ENCODE data around the gene ITCH. TPM values are rescaled to one million over a fixed set of nuclear protein-coding genes. Genes with fewer than 3 reads are reported as not detected.

The ITCH gene
- total RNA-seq, 2 donors from 2014 or later: 45.4 to 89.2 TPM

DNA sequence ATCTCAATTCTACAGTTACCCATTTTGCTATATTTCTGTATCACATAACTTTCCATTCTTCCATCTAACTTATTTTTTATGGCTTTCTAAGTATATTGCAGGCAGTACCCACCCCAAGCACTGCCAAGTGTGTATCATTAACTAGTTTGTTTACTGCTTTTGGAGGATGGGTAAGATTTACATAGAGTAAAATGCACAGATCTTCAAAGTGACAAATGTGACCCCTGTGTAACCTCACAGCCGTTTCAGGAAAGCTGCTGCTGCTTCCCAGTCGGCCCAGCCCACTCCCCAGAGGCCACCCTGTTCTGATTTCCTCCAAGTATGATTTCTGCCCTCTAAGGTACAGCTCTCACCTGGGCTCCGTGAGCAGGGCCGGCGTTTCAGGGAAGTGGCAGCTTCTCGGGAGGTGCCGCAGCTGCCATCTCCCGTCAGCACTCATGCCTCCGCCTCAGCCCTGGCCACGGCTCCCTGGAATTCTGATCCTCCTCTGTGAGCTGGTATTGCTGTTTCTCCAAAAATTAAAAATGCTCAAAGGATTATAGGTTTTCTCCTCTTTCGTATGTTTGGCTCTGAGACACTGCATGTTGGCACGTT lies 180.5 kb downstream of the ITCH start:
- Histone ChIP-seq H3K9me3 (no peaks in the 10 kb centered on the region), H3K36me3 (peaks cover 0 to 8% of the 10 kb centered on the region in 2 donors), H3K27me3 (replicated peaks; ENCODE audit: insufficient read depth) (no peaks in the 10 kb centered on the region), H3K4me3 (no peak overlapping the region), H3K27ac (no peak overlapping the region), H3K4me1 (replicated peaks) (no peaks in the 10 kb centered on the region)
- WGBS: 61% methylated on average over 12 of the region's 12 CpGs
- TF ChIP-seq POLR2AphosphoS5 (IDR thresholded peaks at IDR 0.05) (no peak), CTCF (IDR thresholded peaks at IDR 0.05) (no peak), POLR2A (IDR thresholded peaks at IDR 0.05) (no peak)
- intact Hi-C loops (cut with DNase I): no loop called here
- DNase-seq (ENCODE audit: low spot score): no peak

- 22% methylated on average over 19 of the region's 19 CpGs for WGBS
- Histone ChIP-seq H3K27ac (no peak overlapping the region), H3K4me3 (no peak overlapping the region), H3K36me3 (peaks cover 0 to 8% of the 10 kb centered on the region in 2 donors), H3K27me3 (replicated peaks; ENCODE audit: insufficient read depth) (no peaks in the 10 kb centered on the region), H3K4me1 (replicated peaks) (no peaks in the 10 kb centered on the region), H3K9me3 (no peaks in the 10 kb centered on the region)
- DNase-seq (ENCODE audit: low spot score): no peak
- TF ChIP-seq POLR2A (IDR thresholded peaks at IDR 0.05): no peak
- TF ChIP-seq POLR2AphosphoS5 (IDR thresholded peaks at IDR 0.05): no peak
- no peak for TF ChIP-seq CTCF (IDR thresholded peaks at IDR 0.05)
- intact Hi-C loops (cut with DNase I): no loop called here
These were observed 181.2 kb downstream of the ITCH start for GRCh38 chr20:34544109-34544796.

DNA sequence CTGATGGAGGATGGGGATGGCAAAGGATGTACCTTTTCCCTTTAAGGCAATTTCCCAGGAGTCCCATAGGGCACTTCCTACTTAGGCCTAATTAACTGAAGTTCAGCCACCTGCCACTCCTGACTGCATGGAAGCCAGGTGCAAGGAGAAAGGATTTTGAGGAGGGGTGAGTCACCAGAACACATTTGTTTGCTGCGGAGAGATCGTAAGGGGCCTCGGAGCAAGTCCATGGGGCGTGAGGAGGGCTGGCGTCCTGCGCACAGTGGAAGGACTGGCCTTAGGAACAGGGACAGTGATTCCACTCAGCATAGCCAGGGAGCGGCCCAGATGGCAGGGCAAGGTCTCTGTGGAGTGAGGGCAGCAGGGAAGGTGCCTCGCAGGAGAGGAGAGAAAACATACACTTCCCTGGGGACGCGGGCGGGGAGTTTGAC lies 183.7 kb downstream of the ITCH start:
- no peak overlapping the region for H3K27ac ChIP-seq
- intact Hi-C loops (cut with DNase I): no loop called here
- H3K27me3 ChIP-seq (replicated peaks; ENCODE audit: insufficient read depth): no peaks in the 10 kb centered on the region
- DNase-seq (ENCODE audit: low spot score): no peak
- no peaks in the 10 kb centered on the region for H3K4me1 ChIP-seq (replicated peaks)
- H3K36me3 ChIP-seq: no peaks in the 10 kb centered on the region
- 87% methylated on average over 11 of the region's 11 CpGs for WGBS
- H3K9me3 ChIP-seq: no peaks in the 10 kb centered on the region
- TF ChIP-seq POLR2AphosphoS5 (IDR thresholded peaks at IDR 0.05) (no peak), CTCF (IDR thresholded peaks at IDR 0.05) (no peak), POLR2A (IDR thresholded peaks at IDR 0.05) (no peak)
- no peak overlapping the region for H3K4me3 ChIP-seq

DNA sequence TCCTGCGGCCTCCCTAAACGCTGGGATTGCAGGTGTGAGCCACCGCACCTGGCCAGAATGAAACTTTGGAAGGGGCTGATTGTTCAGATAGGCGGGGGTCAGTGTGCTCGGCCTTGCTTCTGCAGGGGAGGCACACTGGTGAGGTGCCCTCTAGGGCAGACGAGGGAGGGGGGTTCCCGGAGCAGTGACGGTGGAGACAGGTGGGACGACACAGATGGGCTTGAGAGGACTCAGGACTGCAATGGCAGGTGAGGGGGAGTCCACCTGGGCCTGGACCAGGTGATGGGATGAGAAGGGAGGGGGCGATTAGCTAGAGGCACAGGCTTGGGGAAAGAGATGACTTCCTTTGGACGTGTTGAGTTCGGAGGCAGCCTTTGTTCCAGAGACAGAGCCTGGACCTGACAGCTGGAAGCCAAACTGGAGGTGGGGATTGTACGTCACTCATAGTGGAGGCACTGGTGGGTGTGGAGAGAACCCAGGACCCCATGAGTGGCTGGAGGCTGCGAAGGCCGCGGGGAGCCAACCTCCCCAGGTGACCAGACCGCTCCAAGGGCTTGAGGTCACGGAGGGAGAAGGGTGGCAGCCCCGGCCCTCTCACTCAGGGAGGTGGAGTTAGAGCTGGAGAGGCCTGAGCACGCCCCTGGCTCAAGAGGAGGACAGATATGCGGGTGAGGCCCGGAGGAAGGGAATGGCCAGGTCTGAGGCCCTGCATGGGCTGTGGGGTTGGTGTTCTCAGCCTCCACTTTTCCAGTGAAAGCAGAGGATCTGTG lies 185.0 kb downstream of the ITCH start:
- TF ChIP-seq CTCF (IDR thresholded peaks at IDR 0.05): no peak
- no peak for TF ChIP-seq POLR2A (IDR thresholded peaks at IDR 0.05)
- TF ChIP-seq POLR2AphosphoS5 (IDR thresholded peaks at IDR 0.05): no peak
- DNase-seq (ENCODE audit: low spot score): no peak
- Histone ChIP-seq H3K9me3 (no peaks in the 10 kb centered on the region), H3K4me1 (replicated peaks) (no peaks in the 10 kb centered on the region), H3K27me3 (replicated peaks; ENCODE audit: insufficient read depth) (no peaks in the 10 kb centered on the region), H3K27ac (no peak overlapping the region), H3K36me3 (no peaks in the 10 kb centered on the region), H3K4me3 (no peak overlapping the region)
- intact Hi-C loops (cut with DNase I): no loop called here
- 92% methylated on average over 22 of the region's 22 CpGs for WGBS

Data from prostate gland (tissue), 2 donors.